DMS79 (cell line): ENCODE data around the gene PGA3.
"Not testable (repeated sequence)": the region's sequence is repeated elsewhere in the genome, so short reads cannot be mapped to it uniquely, and the experiment has no call there.

Experiments
- DNase-seq: peaks from one replicate; lab custom pipeline; 2025; lab: John Stamatoyannopoulos, UW

The PGA3 gene

DNA sequence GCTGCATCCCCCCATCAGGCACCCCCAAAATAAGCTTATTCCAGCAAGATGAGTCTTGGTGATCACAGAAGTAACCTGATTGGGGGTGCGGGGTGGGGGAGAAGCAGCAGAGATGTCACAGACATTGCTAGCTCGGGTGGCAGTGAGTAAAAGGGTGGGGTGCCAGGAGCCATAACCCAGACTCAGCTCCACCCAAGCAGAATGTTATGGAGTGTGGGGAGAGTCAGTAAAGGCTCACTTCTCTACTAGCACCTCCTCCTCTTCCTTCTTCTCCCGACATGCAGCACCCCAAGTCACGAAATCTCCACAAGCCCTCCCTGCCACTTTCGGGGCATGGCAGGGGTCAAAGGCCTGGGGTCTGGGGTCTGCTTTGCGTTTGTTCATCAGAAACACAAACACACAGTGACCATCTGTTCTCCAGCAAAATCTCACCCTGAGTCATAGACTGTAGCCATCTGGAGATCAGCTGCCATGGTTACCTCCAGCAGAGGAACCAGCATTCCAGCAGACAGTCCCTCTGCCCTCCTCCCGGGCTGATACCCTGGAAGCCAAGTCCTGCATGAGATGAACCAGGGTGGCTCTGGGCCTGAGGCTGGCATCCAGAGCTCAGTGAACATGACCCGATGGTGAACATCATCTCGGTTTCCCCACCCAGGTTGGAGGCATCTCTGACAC lies 4.5 kb downstream of the PGA3 start:
- DNase-seq = not testable (repeated sequence)

GRCh38 chr11:61210629-61211028 lies 7.3 kb downstream of the PGA3 start:
- not testable (repeated sequence) for DNase-seq

GRCh38 chr11:61211327-61211952 lies 8.1 kb downstream of the PGA3 start:
- not testable (repeated sequence) for DNase-seq

DNA sequence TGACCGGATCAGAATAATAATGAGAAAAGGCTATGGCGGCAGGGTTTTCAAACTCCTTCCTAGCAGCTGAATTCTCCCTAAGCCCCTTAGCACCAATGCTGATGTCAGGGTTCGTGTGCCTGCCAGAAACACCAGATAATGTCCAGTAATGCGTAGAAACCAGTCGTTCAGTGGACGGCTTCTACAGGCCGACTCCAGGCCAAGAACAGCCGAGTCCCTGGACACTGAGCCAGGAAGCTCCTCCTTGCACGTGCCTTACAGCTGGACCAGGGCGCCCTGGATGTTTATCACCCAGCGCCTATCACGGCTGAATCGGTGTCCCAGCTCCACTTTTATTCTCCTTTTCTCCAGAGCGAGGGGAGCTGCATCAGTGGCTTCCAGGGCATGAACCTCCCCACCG lies 8.9 kb downstream of the PGA3 start:
- DNase-seq = not testable (repeated sequence)

DNA sequence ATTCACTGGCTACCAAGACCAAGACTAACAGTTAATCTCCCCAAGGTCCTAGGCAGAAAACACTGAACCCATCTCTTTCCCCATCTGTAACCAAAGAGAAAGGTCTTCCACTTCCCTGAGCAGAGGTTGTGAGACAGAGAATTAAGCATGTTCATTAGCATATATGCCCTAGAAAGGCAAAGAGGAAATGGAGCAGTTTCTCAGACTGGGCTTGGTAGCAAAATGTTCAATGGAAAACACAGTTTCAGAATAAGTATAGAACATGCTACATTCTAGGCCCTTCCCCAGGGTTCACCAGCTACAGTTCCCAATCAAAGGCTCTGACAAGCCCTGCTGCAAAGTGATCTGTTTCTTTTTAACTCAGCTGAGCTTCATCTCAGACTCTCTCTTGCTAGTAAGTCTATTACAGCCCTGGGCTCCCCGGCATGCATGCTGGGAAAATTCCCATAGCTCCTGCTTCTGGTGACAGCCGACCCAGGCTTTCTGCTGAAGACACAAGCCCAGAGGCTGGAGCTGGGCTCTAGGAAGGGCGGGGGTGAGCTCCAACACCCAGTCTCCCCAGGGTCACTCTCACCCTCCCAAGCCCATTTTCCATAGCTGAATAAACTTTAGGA lies 10.5 kb downstream of the PGA3 start:
- DNase-seq = not testable (repeated sequence)

DNA sequence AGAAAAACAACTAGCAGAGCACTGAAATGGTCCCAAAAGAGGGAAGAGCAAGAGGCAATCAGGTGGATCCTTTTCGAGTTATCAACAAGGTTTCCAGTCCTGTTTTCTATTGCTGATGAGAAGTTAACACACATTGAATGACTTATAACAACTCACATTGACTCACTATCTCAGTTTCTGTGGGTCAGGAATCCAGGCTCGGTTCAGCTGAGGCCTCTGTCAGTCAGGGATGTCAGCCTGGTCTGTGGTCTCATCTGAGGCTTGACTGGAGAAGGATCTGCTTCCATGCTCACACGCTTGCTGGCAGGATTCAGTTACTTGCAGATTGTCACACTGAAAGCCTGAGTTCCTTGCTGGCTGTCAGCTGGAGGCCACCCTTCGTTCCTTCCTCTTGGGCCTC lies 15.0 kb downstream of the PGA3 start:
- not testable (repeated sequence) for DNase-seq

DNA sequence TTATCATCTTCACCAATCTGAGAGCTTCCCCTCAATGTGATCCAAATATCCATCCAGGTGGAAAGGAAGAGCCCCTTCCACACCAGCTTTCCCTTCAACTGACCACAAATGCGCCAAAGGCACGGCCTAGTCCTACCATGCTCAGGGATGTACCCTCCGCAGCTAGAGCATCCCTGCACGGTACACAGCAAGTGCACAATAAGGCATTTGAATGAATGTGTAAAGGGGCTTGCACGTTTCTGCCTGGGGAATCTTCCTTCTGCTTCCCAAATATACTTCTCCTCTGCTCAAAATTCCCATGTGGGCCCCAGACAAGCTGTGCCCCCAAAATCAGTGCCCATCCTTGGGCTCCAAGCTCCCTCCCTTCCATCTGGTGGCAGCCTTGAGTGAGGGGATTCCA lies 15.7 kb downstream of the PGA3 start:
- DNase-seq = not testable (repeated sequence)

DNA sequence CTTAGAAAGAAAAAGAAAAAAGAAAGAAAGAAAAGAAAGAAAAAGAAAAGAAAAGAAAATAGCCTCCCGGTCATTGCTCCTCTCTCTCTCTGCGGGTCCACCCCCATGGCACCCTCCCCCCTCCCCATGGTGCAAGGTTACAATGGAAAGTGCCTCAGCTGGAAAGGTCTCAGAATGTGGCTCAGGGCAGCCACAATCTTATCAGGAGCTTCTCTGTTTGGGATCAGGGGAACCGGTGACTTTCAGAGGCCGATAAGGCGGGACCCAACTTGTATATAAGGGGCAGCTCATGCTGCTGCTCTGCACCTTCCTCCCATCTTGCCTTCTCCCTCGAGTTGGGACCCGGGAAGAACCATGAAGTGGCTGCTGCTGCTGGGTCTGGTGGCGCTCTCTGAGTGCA lies 18.7 kb downstream of the PGA3 start, which contains the start of gene PGA4:
PGA4 (plus strand) TSS at position 301 of the 400 bp plus-strand sequence; CDS start at position 355, 54 bp downstream.
- not testable (repeated sequence) for DNase-seq

DNA sequence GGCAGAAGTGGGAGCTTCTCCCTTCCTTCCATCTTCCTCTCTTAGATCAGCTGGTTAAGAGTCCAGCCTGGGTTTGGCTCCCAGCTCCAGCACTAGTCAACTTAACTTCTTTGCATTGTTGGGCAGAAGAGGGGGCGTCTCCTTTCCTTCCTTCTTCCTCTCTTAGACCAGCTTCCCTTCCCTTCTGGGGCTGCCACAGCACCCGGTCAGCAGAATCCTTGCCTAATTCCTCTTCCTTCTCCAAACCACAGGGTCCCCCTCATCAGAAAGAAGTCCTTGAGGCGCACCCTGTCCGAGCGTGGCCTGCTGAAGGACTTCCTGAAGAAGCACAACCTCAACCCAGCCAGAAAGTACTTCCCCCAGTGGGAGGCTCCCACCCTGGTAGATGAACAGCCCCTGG lies 19.4 kb downstream of the PGA3 start:
- DNase-seq = not testable (repeated sequence)

DNA sequence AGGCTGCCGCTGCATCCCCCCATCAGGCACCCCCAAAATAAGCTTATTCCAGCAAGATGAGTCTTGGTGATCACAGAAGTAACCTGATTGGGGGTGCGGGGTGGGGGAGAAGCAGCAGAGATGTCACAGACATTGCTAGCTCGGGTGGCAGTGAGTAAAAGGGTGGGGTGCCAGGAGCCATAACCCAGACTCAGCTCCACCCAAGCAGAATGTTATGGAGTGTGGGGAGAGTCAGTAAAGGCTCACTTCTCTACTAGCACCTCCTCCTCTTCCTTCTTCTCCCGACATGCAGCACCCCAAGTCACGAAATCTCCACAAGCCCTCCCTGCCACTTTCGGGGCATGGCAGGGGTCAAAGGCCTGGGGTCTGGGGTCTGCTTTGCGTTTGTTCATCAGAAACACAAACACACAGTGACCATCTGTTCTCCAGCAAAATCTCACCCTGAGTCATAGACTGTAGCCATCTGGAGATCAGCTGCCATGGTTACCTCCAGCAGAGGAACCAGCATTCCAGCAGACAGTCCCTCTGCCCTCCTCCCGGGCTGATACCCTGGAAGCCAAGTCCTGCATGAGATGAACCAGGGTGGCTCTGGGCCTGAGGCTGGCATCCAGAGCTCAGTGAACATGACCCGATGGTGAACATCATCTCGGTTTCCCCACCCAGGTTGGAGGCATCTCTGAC lies 23.3 kb downstream of the PGA3 start:
- DNase-seq = not testable (repeated sequence)

DNA sequence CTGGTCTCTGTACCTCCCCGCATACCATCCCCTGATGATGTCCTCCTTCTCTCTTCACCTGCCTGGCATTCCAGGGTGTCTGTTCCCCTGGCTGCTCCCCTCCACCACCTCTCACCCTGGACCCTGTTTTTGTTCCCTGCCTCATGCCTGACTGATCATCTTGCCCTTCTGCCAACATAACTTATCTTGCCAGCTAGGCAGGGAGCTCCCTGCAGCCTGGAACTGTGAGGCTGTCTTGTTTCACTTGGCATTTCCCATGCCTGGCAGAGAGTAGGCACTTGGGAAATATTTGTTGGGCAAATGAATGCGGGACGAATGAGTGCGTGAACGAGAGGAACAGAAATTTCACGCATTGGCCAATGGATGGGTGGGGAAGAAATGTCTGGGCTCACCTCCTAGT lies 26.1 kb downstream of the PGA3 start:
- not testable (repeated sequence) for DNase-seq

DNA sequence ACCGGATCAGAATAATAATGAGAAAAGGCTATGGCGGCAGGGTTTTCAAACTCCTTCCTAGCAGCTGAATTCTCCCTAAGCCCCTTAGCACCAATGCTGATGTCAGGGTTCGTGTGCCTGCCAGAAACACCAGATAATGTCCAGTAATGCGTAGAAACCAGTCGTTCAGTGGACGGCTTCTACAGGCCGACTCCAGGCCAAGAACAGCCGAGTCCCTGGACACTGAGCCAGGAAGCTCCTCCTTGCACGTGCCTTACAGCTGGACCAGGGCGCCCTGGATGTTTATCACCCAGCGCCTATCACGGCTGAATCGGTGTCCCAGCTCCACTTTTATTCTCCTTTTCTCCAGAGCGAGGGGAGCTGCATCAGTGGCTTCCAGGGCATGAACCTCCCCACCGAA lies 27.7 kb downstream of the PGA3 start:
- not testable (repeated sequence) for DNase-seq

DNA sequence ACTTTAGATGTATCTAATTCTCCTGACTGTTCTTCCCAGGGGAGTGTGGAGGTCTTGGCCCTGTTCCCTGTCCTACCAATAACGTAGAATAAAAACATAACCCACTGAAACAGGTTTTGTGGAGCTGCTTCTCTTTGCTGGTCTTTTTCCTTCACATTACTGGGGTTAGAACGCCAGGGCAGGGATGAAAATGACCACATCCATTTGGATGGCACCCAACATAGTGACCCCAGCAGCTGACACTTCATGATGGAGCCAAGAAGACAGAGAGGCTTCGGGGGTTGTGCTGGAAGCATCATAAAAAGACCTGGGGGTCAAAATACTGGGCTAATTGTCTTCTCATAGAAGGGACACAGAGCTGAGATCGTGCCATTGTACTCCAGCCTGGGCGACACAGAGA lies 28.3 kb downstream of the PGA3 start:
- DNase-seq = not testable (repeated sequence)

GRCh38 chr11:61232548-61233145 lies 29.3 kb downstream of the PGA3 start:
- not testable (repeated sequence) for DNase-seq

GRCh38 chr11:61237130-61237529 lies 33.8 kb downstream of the PGA3 start:
- not testable (repeated sequence) for DNase-seq

DNA sequence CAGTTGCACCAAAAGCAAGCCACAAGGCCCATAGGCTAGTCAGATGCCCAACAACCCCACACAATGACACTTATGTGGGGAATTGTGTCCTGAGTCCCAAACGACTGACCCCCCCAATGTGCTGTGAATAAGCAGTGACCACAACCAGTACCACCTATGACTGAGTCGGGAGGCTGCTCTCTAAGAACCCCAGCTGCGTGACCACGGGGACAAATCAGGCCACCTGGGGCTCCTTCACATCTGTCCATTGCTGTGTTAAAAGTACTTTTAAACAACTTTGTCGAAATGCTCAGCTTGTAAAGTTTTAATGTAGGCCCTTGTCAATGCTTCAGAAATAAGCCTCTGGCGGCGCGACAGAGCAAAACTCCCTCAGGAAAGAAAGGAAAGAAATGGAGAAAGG lies 37.0 kb downstream of the PGA3 start:
- not testable (repeated sequence) for DNase-seq

GRCh38 chr11:61240875-61241274 lies 37.6 kb downstream of the PGA3 start, which contains the start of gene PGA5:
Gene PGA5, plus strand, starts transcription at chr11:61241175. Its CDS starts 52 bp downstream, at chr11:61241227.
- not testable (repeated sequence) for DNase-seq

DNA sequence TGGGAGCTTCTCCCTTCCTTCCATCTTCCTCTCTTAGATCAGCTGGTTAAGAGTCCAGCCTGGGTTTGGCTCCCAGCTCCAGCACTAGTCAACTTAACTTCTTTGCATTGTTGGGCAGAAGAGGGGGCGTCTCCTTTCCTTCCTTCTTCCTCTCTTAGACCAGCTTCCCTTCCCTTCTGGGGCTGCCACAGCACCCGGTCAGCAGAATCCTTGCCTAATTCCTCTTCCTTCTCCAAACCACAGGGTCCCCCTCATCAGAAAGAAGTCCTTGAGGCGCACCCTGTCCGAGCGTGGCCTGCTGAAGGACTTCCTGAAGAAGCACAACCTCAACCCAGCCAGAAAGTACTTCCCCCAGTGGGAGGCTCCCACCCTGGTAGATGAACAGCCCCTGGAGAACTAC lies 38.2 kb downstream of the PGA3 start:
- not testable (repeated sequence) for DNase-seq

DNA sequence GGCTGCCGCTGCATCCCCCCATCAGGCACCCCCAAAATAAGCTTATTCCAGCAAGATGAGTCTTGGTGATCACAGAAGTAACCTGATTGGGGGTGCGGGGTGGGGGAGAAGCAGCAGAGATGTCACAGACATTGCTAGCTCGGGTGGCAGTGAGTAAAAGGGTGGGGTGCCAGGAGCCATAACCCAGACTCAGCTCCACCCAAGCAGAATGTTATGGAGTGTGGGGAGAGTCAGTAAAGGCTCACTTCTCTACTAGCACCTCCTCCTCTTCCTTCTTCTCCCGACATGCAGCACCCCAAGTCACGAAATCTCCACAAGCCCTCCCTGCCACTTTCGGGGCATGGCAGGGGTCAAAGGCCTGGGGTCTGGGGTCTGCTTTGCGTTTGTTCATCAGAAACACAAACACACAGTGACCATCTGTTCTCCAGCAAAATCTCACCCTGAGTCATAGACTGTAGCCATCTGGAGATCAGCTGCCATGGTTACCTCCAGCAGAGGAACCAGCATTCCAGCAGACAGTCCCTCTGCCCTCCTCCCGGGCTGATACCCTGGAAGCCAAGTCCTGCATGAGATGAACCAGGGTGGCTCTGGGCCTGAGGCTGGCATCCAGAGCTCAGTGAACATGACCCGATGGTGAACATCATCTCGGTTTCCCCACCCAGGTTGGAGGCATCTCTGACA lies 42.1 kb downstream of the PGA3 start:
- DNase-seq = not testable (repeated sequence)

GRCh38 chr11:61248071-61248470 lies 44.8 kb downstream of the PGA3 start:
- DNase-seq = not testable (repeated sequence)

DNA sequence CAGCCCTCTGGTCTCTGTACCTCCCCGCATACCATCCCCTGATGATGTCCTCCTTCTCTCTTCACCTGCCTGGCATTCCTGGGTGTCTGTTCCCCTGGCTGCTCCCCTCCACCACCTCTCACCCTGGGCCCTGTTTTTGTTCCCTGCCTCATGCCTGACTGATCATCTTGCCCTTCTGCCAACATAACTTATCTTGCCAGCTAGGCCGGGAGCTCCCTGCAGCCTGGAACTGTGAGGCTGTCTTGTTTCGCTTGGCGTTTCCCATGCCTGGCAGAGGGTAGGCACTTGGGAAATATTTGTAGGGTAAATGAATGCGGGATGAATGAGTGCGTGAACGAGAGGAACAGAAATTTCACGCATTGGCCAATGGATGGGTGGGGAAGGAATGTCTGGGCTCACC lies 45.9 kb downstream of the PGA3 start:
- not testable (repeated sequence) for DNase-seq
